ENCODE measurements around the gene FSHR.

FSHR gene

GRCh38 chr2:48944956-48945355 is 209.4 kb downstream of the FSHR start:
- Histone ChIP-seq H3K4me3 (replicated peaks; ENCODE audit: insufficient read depth, low read length) (no peak overlapping the region), H3K27me3 (ENCODE audit: insufficient read depth, poor library complexity, severe bottlenecking) (peaks cover 9% of the 10 kb centered on the region), H3K27ac (replicated peaks) (no peak overlapping the region)
- TF ChIP-seq SPI1 (IDR thresholded peaks at IDR 0.05; ENCODE audit: borderline replicate concordance, low read depth) (no peak), REST (IDR thresholded peaks at IDR 0.05; ENCODE audit: insufficient replicate concordance, low read depth) (no peak), CTCF (IDR thresholded peaks at IDR 0.05; ENCODE audit: insufficient read depth, low read length) (no peak), POLR2AphosphoS5 (IDR thresholded peaks at IDR 0.05; ENCODE audit: low read depth) (no peak), GABPA (IDR thresholded peaks at IDR 0.05; ENCODE audit: low read depth) (no peak)
- DNase-seq (ENCODE audit: low read depth in 1 of 2, low spot score in 1 of 2): no peak

GRCh38 chr2:48943436-48943835 is 210.9 kb downstream of the FSHR start:
- H3K27ac ChIP-seq (replicated peaks): no peak overlapping the region
- no peak overlapping the region for H3K4me3 ChIP-seq (replicated peaks; ENCODE audit: insufficient read depth, low read length)
- H3K27me3 ChIP-seq (ENCODE audit: insufficient read depth, poor library complexity, severe bottlenecking): peaks cover 11% of the 10 kb centered on the region
- no peak for TF ChIP-seq POLR2AphosphoS5 (IDR thresholded peaks at IDR 0.05; ENCODE audit: low read depth)
- DNase-seq (ENCODE audit: low read depth in 1 of 2, low spot score in 1 of 2): no peak

GRCh38 chr2:48941908-48942307 is 212.4 kb downstream of the FSHR start:
- H3K27me3 ChIP-seq (ENCODE audit: insufficient read depth, poor library complexity, severe bottlenecking): peaks cover 11% of the 10 kb centered on the region
- TF ChIP-seq SPI1 (IDR thresholded peaks at IDR 0.05; ENCODE audit: borderline replicate concordance, low read depth): no peak
- no peak for TF ChIP-seq REST (IDR thresholded peaks at IDR 0.05; ENCODE audit: insufficient replicate concordance, low read depth)
- no peak for TF ChIP-seq CTCF (IDR thresholded peaks at IDR 0.05; ENCODE audit: insufficient read depth, low read length)
- TF ChIP-seq GABPA (IDR thresholded peaks at IDR 0.05; ENCODE audit: low read depth): no peak
- no peak for TF ChIP-seq POLR2AphosphoS5 (IDR thresholded peaks at IDR 0.05; ENCODE audit: low read depth)
- H3K27ac ChIP-seq (replicated peaks): no peak overlapping the region
- no peak for DNase-seq (ENCODE audit: low read depth in 1 of 2, low spot score in 1 of 2)
- no peak overlapping the region for H3K4me3 ChIP-seq (replicated peaks; ENCODE audit: insufficient read depth, low read length)

- Histone ChIP-seq H3K27ac (replicated peaks) (no peak overlapping the region), H3K4me3 (replicated peaks; ENCODE audit: insufficient read depth, low read length) (no peak overlapping the region), H3K27me3 (ENCODE audit: insufficient read depth, poor library complexity, severe bottlenecking) (peaks cover 11% of the 10 kb centered on the region)
- TF ChIP-seq CTCF (IDR thresholded peaks at IDR 0.05; ENCODE audit: insufficient read depth, low read length): no peak
- TF ChIP-seq REST (IDR thresholded peaks at IDR 0.05; ENCODE audit: insufficient replicate concordance, low read depth): no peak
- no peak for TF ChIP-seq POLR2AphosphoS5 (IDR thresholded peaks at IDR 0.05; ENCODE audit: low read depth)
- no peak for TF ChIP-seq SPI1 (IDR thresholded peaks at IDR 0.05; ENCODE audit: borderline replicate concordance, low read depth)
- no peak for TF ChIP-seq GABPA (IDR thresholded peaks at IDR 0.05; ENCODE audit: low read depth)
- DNase-seq (ENCODE audit: low read depth in 1 of 2, low spot score in 1 of 2): no peak
Observed at GRCh38 chr2:48941456-48941855, 212.9 kb downstream of the FSHR start.

Data from HL-60 (cell line).